Loucy (cell line): ENCODE measurements around the gene FAM124A.

Experiments used
- H2AFZ ChIP-seq: fragments of 200-600 bp; sonication (generic); 2 replicates; pipeline ENCODE4 v1.6.0; 2016; ENCODE audit warnings: antibody characterized with exemption, mild to moderate bottlenecking, low read length, moderate library complexity
- H3F3A ChIP-seq: fragments of 200-600 bp; 2 replicates; pipeline ENCODE4 v1.6.0; 2016; ENCODE audit warnings: antibody characterized with exemption, low read depth, mild to moderate bottlenecking
- H3K27me3 ChIP-seq: fragments of 200-600 bp; sonication (generic); 2 replicates; pipeline ENCODE4 v1.6.1; 2014; ENCODE audit warnings: low read length, mild to moderate bottlenecking; ENCODE audit not compliant: insufficient read depth, poor library complexity, severe bottlenecking
- H3K36me3 ChIP-seq: fragments of 200-600 bp; sonication (generic); 2 replicates; pipeline ENCODE4 v1.6.1; 2016; ENCODE audit warnings: low read length; ENCODE audit not compliant: insufficient read depth
- H3K4me1 ChIP-seq: fragments of 200-600 bp; sonication (generic); 2 replicates; pipeline ENCODE4 v1.5.1; 2014; ENCODE audit warnings: low read length, mild to moderate bottlenecking; ENCODE audit not compliant: insufficient read depth, poor library complexity, severe bottlenecking
- H3K4me2 ChIP-seq: fragments of 200-600 bp; sonication (generic); 2 replicates; pipeline ENCODE4 v1.6.0; 2014; ENCODE audit warnings: antibody characterized with exemption, low read length, low read depth, mild to moderate bottlenecking; ENCODE audit not compliant: poor library complexity, severe bottlenecking
- H3K4me3 ChIP-seq: fragments of 200-600 bp; sonication (generic); 2 replicates; pipeline ENCODE4 v1.5.1; 2014; ENCODE audit warnings: low read length, mild to moderate bottlenecking, mixed read lengths; ENCODE audit not compliant: poor library complexity, severe bottlenecking
- H3K79me2 ChIP-seq: fragments of 200-600 bp; sonication (generic); 2 replicates; pipeline ENCODE4 v1.6.1; 2014; ENCODE audit warnings: low read length; ENCODE audit not compliant: insufficient read depth
- H3K9ac ChIP-seq: fragments of 200-600 bp; sonication (generic); 2 replicates; pipeline ENCODE4 v1.6.0; 2014; ENCODE audit warnings: mild to moderate bottlenecking, low read depth, low read length, moderate library complexity; ENCODE audit not compliant: poor library complexity, severe bottlenecking
- H3K9me2 ChIP-seq: fragments of 200-600 bp; sonication (generic); replicated peaks from 2 replicates; pipeline ENCODE4 v1.6.1; 2016; ENCODE audit warnings: low read depth, low read length, mixed read lengths
- H3K9me3 ChIP-seq: fragments of 200-600 bp; sonication (generic); 2 replicates; pipeline ENCODE4 v1.6.1; 2014; ENCODE audit warnings: mild to moderate bottlenecking, antibody characterized with exemption, low read length, low read depth; ENCODE audit not compliant: insufficient read depth
- H4K20me1 ChIP-seq: fragments of 200-600 bp; sonication (generic); 2 replicates; pipeline ENCODE4 v1.6.0; 2014; ENCODE audit warnings: antibody characterized with exemption, low read length, mild to moderate bottlenecking; ENCODE audit not compliant: insufficient read depth, poor library complexity, severe bottlenecking
- EZH2phosphoT487 ChIP-seq: fragments of 200-600 bp; IDR thresholded peaks from 2 replicates; pipeline ENCODE4 v1.6.1; 2018; ENCODE audit warnings: antibody characterized with exemption, mild to moderate bottlenecking, moderate library complexity, borderline replicate concordance
- TF ChIP-seq, protein P1 (sequence below): fragments of 200-600 bp; sonication (generic); conservative IDR thresholded peaks from 2 replicates; pipeline ENCODE4 v1.5.1; 2014; ENCODE audit warnings: mild to moderate bottlenecking, antibody characterized with exemption, low read length

The FAM124A gene

DNA sequence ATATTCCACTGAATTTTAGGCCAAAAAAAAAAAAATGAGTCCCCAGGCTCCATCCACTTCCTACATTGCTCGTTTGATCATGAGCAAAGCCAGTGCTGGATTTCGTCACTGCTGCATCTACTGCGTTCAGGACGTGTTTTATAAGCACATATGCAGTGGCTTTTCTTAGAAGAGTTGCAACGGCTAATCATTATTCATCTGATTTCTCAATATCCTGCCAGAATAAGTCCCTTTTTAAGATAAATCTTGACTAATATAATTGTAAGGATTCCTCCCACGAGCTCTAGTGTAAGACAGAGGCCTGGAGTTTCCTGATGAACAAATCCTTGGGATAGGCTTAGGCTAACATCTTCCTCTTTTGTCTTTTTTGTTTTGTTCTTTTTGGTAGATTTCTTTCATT, 19.5 kb downstream of the FAM124A start:
- no peaks in the 10 kb centered on the region for H3K79me2 ChIP-seq
- no peaks in the 10 kb centered on the region for H3K36me3 ChIP-seq
- H3K9ac ChIP-seq, result no peak overlapping the region

DNA sequence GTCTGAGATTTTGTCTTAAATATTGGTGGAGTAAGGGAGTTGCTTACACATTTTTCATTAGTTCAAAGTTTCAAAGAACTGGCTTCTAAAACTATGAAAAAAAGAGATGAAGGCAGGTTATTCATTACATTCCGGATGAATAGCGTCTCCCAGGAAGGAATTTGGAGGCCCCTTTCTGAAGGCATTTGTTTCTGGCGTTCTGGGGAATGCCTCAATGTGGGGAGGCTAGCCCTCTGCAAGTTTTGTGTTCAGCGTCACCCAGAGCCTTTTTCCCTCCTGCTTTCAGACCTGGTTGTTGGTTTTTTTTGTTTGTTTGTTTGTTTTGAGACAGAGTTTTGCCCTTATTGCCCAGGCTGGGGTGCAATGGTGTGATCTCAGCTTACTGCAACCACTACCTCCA, 21.0 kb downstream of the FAM124A start:
- Histone ChIP-seq H3K4me1 (no peaks in the 10 kb centered on the region), H3K9me3 (no peaks in the 10 kb centered on the region), H3K79me2 (no peaks in the 10 kb centered on the region), H3K9ac (no peak overlapping the region), H2AFZ (no peak overlapping the region), H3K9me2 (no peaks in the 10 kb centered on the region), H3F3A (no peaks in the 10 kb centered on the region), H3K4me2 (no peak overlapping the region), H3K36me3 (no peaks in the 10 kb centered on the region), H3K4me3 (no peak overlapping the region), H3K27me3 (no peaks in the 10 kb centered on the region), H4K20me1 (no peaks in the 10 kb centered on the region)
- TF ChIP-seq, protein P1, sequence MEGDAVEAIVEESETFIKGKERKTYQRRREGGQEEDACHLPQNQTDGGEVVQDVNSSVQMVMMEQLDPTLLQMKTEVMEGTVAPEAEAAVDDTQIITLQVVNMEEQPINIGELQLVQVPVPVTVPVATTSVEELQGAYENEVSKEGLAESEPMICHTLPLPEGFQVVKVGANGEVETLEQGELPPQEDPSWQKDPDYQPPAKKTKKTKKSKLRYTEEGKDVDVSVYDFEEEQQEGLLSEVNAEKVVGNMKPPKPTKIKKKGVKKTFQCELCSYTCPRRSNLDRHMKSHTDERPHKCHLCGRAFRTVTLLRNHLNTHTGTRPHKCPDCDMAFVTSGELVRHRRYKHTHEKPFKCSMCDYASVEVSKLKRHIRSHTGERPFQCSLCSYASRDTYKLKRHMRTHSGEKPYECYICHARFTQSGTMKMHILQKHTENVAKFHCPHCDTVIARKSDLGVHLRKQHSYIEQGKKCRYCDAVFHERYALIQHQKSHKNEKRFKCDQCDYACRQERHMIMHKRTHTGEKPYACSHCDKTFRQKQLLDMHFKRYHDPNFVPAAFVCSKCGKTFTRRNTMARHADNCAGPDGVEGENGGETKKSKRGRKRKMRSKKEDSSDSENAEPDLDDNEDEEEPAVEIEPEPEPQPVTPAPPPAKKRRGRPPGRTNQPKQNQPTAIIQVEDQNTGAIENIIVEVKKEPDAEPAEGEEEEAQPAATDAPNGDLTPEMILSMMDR, result no peak
- TF ChIP-seq EZH2phosphoT487, result no peak

More for the DNA sequence above, 19.5 kb downstream of the FAM124A start:
- Histone ChIP-seq H3K4me3 (no peak overlapping the region), H3F3A (no peaks in the 10 kb centered on the region), H2AFZ (no peak overlapping the region), H3K9me2 (no peaks in the 10 kb centered on the region), H3K27me3 (no peaks in the 10 kb centered on the region), H3K4me2 (no peak overlapping the region), H3K9me3 (no peaks in the 10 kb centered on the region), H3K4me1 (no peaks in the 10 kb centered on the region), H4K20me1 (no peaks in the 10 kb centered on the region)
- no peak for TF ChIP-seq EZH2phosphoT487
- TF ChIP-seq, protein P1, result no peak

DNA sequence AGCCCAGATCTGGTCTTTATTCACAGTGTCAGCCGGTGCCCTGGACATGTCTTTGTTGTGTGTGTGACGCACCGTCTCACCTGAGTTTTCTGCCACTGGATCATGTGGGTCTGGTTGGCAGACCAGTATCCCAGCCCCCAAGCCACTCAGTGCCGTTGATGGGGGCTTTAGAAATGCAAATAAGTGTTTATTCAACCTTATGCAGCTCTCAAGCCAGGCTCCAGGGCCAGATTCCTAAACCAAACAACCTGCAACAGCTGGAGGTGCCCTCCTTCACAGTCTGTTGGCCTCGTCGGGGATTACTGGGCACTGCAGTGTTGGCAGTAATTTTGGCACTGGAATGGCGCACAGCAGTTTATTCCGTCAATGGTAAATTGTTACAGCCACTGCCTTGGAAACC, 21.6 kb downstream of the FAM124A start:
- H3K79me2 ChIP-seq, result no peaks in the 10 kb centered on the region
- no peaks in the 10 kb centered on the region for H3K27me3 ChIP-seq
- no peaks in the 10 kb centered on the region for H3K36me3 ChIP-seq
- H3F3A ChIP-seq, result no peaks in the 10 kb centered on the region
- no peaks in the 10 kb centered on the region for H3K4me1 ChIP-seq
- TF ChIP-seq, protein P1, result no peak
- no peak for TF ChIP-seq EZH2phosphoT487
- H3K4me3 ChIP-seq, result no peak overlapping the region
- no peak overlapping the region for H2AFZ ChIP-seq
- H4K20me1 ChIP-seq, result no peaks in the 10 kb centered on the region
- H3K9me2 ChIP-seq, result no peaks in the 10 kb centered on the region
- no peaks in the 10 kb centered on the region for H3K9me3 ChIP-seq
- H3K4me2 ChIP-seq, result no peak overlapping the region
- H3K9ac ChIP-seq, result no peak overlapping the region
